ENCODE measurements around the gene IMPACT. TPM values are rescaled to one million over a fixed set of nuclear protein-coding genes. Genes with fewer than 3 reads are reported as not detected.

The IMPACT gene
- total RNA-seq, 1 experiment from 2014 or later, result 48.8 TPM

GRCh38 chr18:24485681-24486080 lies 59.2 kb downstream of the IMPACT start:
- ATAC-seq (no peak), DNase-seq (ENCODE audit: low spot score) (no peak)
- no peak overlapping the region for H3K27ac Mint-ChIP-seq
- no peaks in the 10 kb centered on the region for H3K36me3 Mint-ChIP-seq
- POLR2A ChIA-PET, result no interaction called here
- H3K4me1 Mint-ChIP-seq, result no peaks in the 10 kb centered on the region; the same call in 1 of the 2 replicates
- H3K9me3 Mint-ChIP-seq, result peaks cover under 1% of the 10 kb centered on the region; the same call in 1 of the 2 replicates
- H3K4me3 Mint-ChIP-seq, result no peak overlapping the region
- CTCF ChIA-PET, result interaction anchor here (1.2 to 1.5 kb wide), 3 partner anchors 25 to 124 kb away, joined by 3 read pairs; no protein-coding TSS in a partner anchor
- TF ChIP-seq CREB1 (CRISPR knock-in tag; IDR thresholded peaks at IDR 0.05) (no peak), PREB (CRISPR knock-in tag; IDR thresholded peaks at IDR 0.05; ENCODE audit: borderline replicate concordance) (no peak), MYBL2 (CRISPR knock-in tag; IDR thresholded peaks at IDR 0.05) (no peak), MXD4 (CRISPR knock-in tag; IDR thresholded peaks at IDR 0.05; ENCODE audit: borderline replicate concordance) (no peak), JUN (CRISPR knock-in tag; IDR thresholded peaks at IDR 0.05) (no peak), NFATC4 (CRISPR knock-in tag; IDR thresholded peaks at IDR 0.05) (no peak), TP53 (CRISPR knock-in tag; IDR thresholded peaks at IDR 0.05) (no peak), FOXP1 (CRISPR knock-in tag; IDR thresholded peaks at IDR 0.05; ENCODE audit: borderline replicate concordance) (no peak), ZNF671 (CRISPR knock-in tag; IDR thresholded peaks at IDR 0.05) (no peak), TCF7 (CRISPR knock-in tag; IDR thresholded peaks at IDR 0.05; ENCODE audit: low read depth) (no peak), SMAD4 (CRISPR knock-in tag; IDR thresholded peaks at IDR 0.05) (no peak), ZNF416 (CRISPR knock-in tag; IDR thresholded peaks at IDR 0.05) (no peak), ETV6 (CRISPR knock-in tag; IDR thresholded peaks at IDR 0.05) (no peak)
- TF ChIP-seq, protein P1, sequence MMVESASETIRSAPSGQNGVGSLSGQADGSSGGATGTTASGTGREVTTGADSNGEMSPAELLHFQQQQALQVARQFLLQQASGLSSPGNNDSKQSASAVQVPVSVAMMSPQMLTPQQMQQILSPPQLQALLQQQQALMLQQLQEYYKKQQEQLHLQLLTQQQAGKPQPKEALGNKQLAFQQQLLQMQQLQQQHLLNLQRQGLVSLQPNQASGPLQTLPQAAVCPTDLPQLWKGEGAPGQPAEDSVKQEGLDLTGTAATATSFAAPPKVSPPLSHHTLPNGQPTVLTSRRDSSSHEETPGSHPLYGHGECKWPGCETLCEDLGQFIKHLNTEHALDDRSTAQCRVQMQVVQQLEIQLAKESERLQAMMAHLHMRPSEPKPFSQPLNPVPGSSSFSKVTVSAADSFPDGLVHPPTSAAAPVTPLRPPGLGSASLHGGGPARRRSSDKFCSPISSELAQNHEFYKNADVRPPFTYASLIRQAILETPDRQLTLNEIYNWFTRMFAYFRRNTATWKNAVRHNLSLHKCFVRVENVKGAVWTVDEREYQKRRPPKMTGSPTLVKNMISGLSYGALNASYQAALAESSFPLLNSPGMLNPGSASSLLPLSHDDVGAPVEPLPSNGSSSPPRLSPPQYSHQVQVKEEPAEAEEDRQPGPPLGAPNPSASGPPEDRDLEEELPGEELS (CRISPR knock-in tag; IDR thresholded peaks at IDR 0.05), result no peak
- TF ChIP-seq, protein P2, sequence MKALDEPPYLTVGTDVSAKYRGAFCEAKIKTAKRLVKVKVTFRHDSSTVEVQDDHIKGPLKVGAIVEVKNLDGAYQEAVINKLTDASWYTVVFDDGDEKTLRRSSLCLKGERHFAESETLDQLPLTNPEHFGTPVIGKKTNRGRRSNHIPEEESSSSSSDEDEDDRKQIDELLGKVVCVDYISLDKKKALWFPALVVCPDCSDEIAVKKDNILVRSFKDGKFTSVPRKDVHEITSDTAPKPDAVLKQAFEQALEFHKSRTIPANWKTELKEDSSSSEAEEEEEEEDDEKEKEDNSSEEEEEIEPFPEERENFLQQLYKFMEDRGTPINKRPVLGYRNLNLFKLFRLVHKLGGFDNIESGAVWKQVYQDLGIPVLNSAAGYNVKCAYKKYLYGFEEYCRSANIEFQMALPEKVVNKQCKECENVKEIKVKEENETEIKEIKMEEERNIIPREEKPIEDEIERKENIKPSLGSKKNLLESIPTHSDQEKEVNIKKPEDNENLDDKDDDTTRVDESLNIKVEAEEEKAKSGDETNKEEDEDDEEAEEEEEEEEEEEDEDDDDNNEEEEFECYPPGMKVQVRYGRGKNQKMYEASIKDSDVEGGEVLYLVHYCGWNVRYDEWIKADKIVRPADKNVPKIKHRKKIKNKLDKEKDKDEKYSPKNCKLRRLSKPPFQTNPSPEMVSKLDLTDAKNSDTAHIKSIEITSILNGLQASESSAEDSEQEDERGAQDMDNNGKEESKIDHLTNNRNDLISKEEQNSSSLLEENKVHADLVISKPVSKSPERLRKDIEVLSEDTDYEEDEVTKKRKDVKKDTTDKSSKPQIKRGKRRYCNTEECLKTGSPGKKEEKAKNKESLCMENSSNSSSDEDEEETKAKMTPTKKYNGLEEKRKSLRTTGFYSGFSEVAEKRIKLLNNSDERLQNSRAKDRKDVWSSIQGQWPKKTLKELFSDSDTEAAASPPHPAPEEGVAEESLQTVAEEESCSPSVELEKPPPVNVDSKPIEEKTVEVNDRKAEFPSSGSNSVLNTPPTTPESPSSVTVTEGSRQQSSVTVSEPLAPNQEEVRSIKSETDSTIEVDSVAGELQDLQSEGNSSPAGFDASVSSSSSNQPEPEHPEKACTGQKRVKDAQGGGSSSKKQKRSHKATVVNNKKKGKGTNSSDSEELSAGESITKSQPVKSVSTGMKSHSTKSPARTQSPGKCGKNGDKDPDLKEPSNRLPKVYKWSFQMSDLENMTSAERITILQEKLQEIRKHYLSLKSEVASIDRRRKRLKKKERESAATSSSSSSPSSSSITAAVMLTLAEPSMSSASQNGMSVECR (CRISPR knock-in tag; IDR thresholded peaks at IDR 0.05; ENCODE audit: borderline replicate concordance), result no peak
- no peaks in the 10 kb centered on the region; the same call in 1 of the 2 replicates for H3K27me3 Mint-ChIP-seq (ENCODE audit: low read depth)

DNA sequence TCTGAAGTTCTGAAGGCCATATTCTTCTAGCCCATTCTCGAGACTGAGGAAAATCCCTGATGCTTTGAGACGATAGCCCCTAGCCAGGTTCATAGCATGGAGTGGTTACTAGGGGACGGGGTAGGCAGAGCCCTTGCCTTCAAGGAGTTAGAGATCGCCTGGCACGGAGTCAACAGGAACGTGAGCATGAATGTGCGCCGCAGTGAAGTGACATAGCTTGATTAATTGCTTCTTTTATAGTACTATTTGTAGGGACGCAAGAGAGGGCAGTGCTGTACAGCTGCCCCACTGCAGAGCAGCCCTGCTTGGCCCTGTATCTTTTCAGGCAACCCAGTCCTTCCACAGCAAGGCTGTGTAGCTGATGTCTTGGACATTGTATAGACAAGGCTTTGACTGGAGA lies 60.2 kb downstream of the IMPACT start:
- TF ChIP-seq ZNF121 (CRISPR knock-in tag; IDR thresholded peaks at IDR 0.05) (no peak), ATF2 (CRISPR knock-in tag; IDR thresholded peaks at IDR 0.05; ENCODE audit: borderline replicate concordance, low read depth) (no peak), E2F1 (CRISPR knock-in tag; IDR thresholded peaks at IDR 0.05) (no peak), ZNF416 (CRISPR knock-in tag; IDR thresholded peaks at IDR 0.05) (no peak), PREB (CRISPR knock-in tag; IDR thresholded peaks at IDR 0.05; ENCODE audit: borderline replicate concordance) (no peak), SMAD4 (CRISPR knock-in tag; IDR thresholded peaks at IDR 0.05) (no peak), MYBL2 (CRISPR knock-in tag; IDR thresholded peaks at IDR 0.05) (no peak), NFE2L1 (CRISPR knock-in tag; IDR thresholded peaks at IDR 0.05) (no peak)
- DNase-seq (ENCODE audit: low spot score), result no peak
- Mint-ChIP-seq H3K9me3 (no peaks in the 10 kb centered on the region), H3K27me3 (ENCODE audit: low read depth) (no peaks in the 10 kb centered on the region; the same call in 1 of the 2 replicates), H3K27ac (no peak overlapping the region), H3K4me1 (no peaks in the 10 kb centered on the region; the same call in 1 of the 2 replicates), H3K36me3 (no peaks in the 10 kb centered on the region), H3K4me3 (no peak overlapping the region)
- ChIA-PET CTCF (interaction anchor here (1.4 to 4.5 kb wide), 5 partner anchors 10 to 310 kb away, joined by 6 to 74 read pairs (median 11); no protein-coding TSS in a partner anchor), POLR2A (no interaction called here)
- ATAC-seq, result no peak

Measured in WTC11 (cell line).